Thymus (tissue), 11 donors: ENCODE measurements around the gene XPO4. TPM values are rescaled to one million over a fixed set of nuclear protein-coding genes. Genes with fewer than 3 reads are reported as not detected.

Experiments used
- DNase-seq, 9 donors: peaks; one replicate each; pipeline ENCODE4 v3.0.0-alpha.2; 2013; ENCODE audit warnings: low spot score in 9 of 9, low read depth in 6 of 9, missing footprints in 1 of 9
- H3K27ac ChIP-seq, 2 donors: one replicate each; pipeline ENCODE4 v1.5.1; 2013; ENCODE audit warnings: control low read depth in 1 of 2, low read depth in 1 of 2, low read length in 1 of 2, mild to moderate bottlenecking in 1 of 2, moderate library complexity in 1 of 2
- H3K27me3 ChIP-seq, 2 donors: one replicate each; pipeline ENCODE4 v1.5.1; 2013; ENCODE audit warnings: low read length in 1 of 2; ENCODE audit not compliant: control insufficient read depth in 2 of 2, insufficient read depth in 1 of 2
- H3K36me3 ChIP-seq, 2 donors: one replicate each; pipeline ENCODE4 v1.5.1; 2013; ENCODE audit warnings: low read length in 1 of 2, mild to moderate bottlenecking in 1 of 2, moderate library complexity in 1 of 2; ENCODE audit not compliant: control insufficient read depth in 2 of 2, insufficient read depth in 2 of 2
- H3K4me1 ChIP-seq, 2 donors: one replicate each; pipeline ENCODE4 v1.5.1; 2013; ENCODE audit warnings: low read length in 2 of 2; ENCODE audit not compliant: control insufficient read depth in 2 of 2, insufficient read depth in 2 of 2
- H3K4me3 ChIP-seq, 2 donors: one replicate each; pipeline ENCODE4 v1.5.1; 2013; ENCODE audit warnings: low read length in 2 of 2, control low read depth in 1 of 2, mild to moderate bottlenecking in 1 of 2
- H3K9me3 ChIP-seq, 2 donors: one replicate each; pipeline ENCODE4 v1.5.1; 2013; ENCODE audit warnings: low read length in 1 of 2, mild to moderate bottlenecking in 1 of 2; ENCODE audit not compliant: control insufficient read depth in 2 of 2, insufficient read depth in 1 of 2
- WGBS: extraction: QIAGEN DNeasy Blood & Tissue Kit; methylation state at CpG from one replicate; pipeline ENCODE4 v1.1.7; 2013; 5-methylcytosine and 5-hydroxymethylcytosine counted together
- polyA plus RNA-seq: library from polyadenylated mRNA; stranded (reverse); fragments of 200-250 nt; gene quantifications from one replicate; pipeline ENCODE4 v1.2.3, GENCODE V29; 2013
- total RNA-seq: library from RNA; stranded (reverse); fragments of 120-200 nt; gene quantifications from one replicate; pipeline ENCODE4 v1.2.4, GENCODE V29; 2013
- donor health status: healthy.

The XPO4 gene
- total and polyA plus RNA-seq, 2 donors: 4.9 to 13.2 TPM

- Histone ChIP-seq H3K27me3 (no peaks in the 10 kb centered on the region), H3K4me3 (no peak overlapping the region), H3K4me1 (peaks cover 0 to 3% of the 10 kb centered on the region in 2 donors), H3K27ac (no peak overlapping the region), H3K36me3 (no peaks in the 10 kb centered on the region), H3K9me3 (no peaks in the 10 kb centered on the region)
- DNase-seq: no peak
- WGBS: 95% methylated on average over 3 of the region's 3 CpGs
These were observed 75.5 kb downstream of the XPO4 start for GRCh38 chr13:20826843-20827560.

- Histone ChIP-seq H3K27me3 (no peaks in the 10 kb centered on the region), H3K9me3 (no peaks in the 10 kb centered on the region), H3K4me3 (no peak overlapping the region), H3K27ac (no peak overlapping the region), H3K36me3 (no peaks in the 10 kb centered on the region), H3K4me1 (peaks cover 0 to 3% of the 10 kb centered on the region in 2 donors)
- no peak for DNase-seq
- WGBS: 97% methylated on average over 5 of the region's 5 CpGs
These were observed 76.2 kb downstream of the XPO4 start for GRCh38 chr13:20826301-20826700.

GRCh38 chr13:20825477-20825875 is 77.1 kb downstream of the XPO4 start:
- no peak overlapping the region for H3K4me3 ChIP-seq
- WGBS: 34% methylated on average over 3 of the region's 3 CpGs
- H3K36me3 ChIP-seq: no peaks in the 10 kb centered on the region
- H3K9me3 ChIP-seq: no peaks in the 10 kb centered on the region
- peak in 6 of 9 donors; percentile 13 to 54 (median 17) for DNase-seq
- H3K4me1 ChIP-seq: peaks cover 0 to 3% of the 10 kb centered on the region in 2 donors
- no peaks in the 10 kb centered on the region for H3K27me3 ChIP-seq
- H3K27ac ChIP-seq: no peak overlapping the region

GRCh38 chr13:20824762-20825476 is 77.6 kb downstream of the XPO4 start:
- no peaks in the 10 kb centered on the region for H3K27me3 ChIP-seq
- DNase-seq: no peak
- H3K4me3 ChIP-seq: no peak overlapping the region
- H3K27ac ChIP-seq: no peak overlapping the region
- H3K9me3 ChIP-seq: no peaks in the 10 kb centered on the region
- peaks cover 0 to 3% of the 10 kb centered on the region in 2 donors for H3K4me1 ChIP-seq
- H3K36me3 ChIP-seq: no peaks in the 10 kb centered on the region
- 98% methylated on average over 5 of the region's 5 CpGs for WGBS

- Histone ChIP-seq H3K27ac (no peak overlapping the region), H3K9me3 (no peaks in the 10 kb centered on the region), H3K36me3 (peaks cover 0 to 4% of the 10 kb centered on the region in 2 donors), H3K27me3 (no peaks in the 10 kb centered on the region), H3K4me3 (no peak overlapping the region), H3K4me1 (peaks cover 0 to 3% of the 10 kb centered on the region in 2 donors)
- no peak for DNase-seq
- 100% methylated on average over 1 of the region's 1 CpG for WGBS
These were observed 79.5 kb downstream of the XPO4 start for GRCh38 chr13:20823071-20823470.

- Histone ChIP-seq H3K4me3 (no peak overlapping the region), H3K9me3 (no peaks in the 10 kb centered on the region), H3K4me1 (peaks cover 0 to 3% of the 10 kb centered on the region in 2 donors), H3K27ac (no peak overlapping the region), H3K27me3 (no peaks in the 10 kb centered on the region), H3K36me3 (peaks cover 0 to 4% of the 10 kb centered on the region in 2 donors)
- WGBS: 98% methylated on average over 1 of the region's 1 CpG
- no peak for DNase-seq
These were observed 80.1 kb downstream of the XPO4 start for GRCh38 chr13:20822406-20822805.

- Histone ChIP-seq H3K27ac (no peak overlapping the region), H3K9me3 (no peaks in the 10 kb centered on the region), H3K4me1 (peaks cover 0 to 1% of the 10 kb centered on the region in 2 donors), H3K27me3 (no peaks in the 10 kb centered on the region), H3K4me3 (no peak overlapping the region), H3K36me3 (peaks cover 0 to 4% of the 10 kb centered on the region in 2 donors)
- no peak for DNase-seq
- WGBS: over 99% methylated on average over 3 of the region's 3 CpGs
These were observed 82.8 kb downstream of the XPO4 start for GRCh38 chr13:20819715-20820114.

GRCh38 chr13:20815464-20815863 is 87.1 kb downstream of the XPO4 start:
- H3K9me3 ChIP-seq: no peaks in the 10 kb centered on the region
- no peak overlapping the region for H3K4me3 ChIP-seq
- WGBS: 96% methylated on average over 1 of the region's 1 CpG
- no peak for DNase-seq
- no peaks in the 10 kb centered on the region for H3K27me3 ChIP-seq
- no peaks in the 10 kb centered on the region for H3K4me1 ChIP-seq
- H3K36me3 ChIP-seq: peaks cover 0 to 4% of the 10 kb centered on the region in 2 donors
- no peak overlapping the region for H3K27ac ChIP-seq

- Histone ChIP-seq H3K36me3 (peaks cover 0 to 6% of the 10 kb centered on the region in 2 donors), H3K4me3 (no peak overlapping the region), H3K27me3 (no peaks in the 10 kb centered on the region), H3K4me1 (no peaks in the 10 kb centered on the region), H3K27ac (peak overlapping the region in 1 of 2 donors; percentile 7), H3K9me3 (no peaks in the 10 kb centered on the region)
- DNase-seq: no peak
- WGBS: 94% methylated on average over 5 of the region's 5 CpGs
These were observed 88.2 kb downstream of the XPO4 start for GRCh38 chr13:20814224-20814910.
